ENCODE results near the gene CHCHD6. TPM values are rescaled to one million over a fixed set of nuclear protein-coding genes. Genes with fewer than 3 reads are reported as not detected.
A peak's percentile ranks its signal among the peaks of the same experiment; 100 is the strongest.

CHCHD6 gene
- total RNA-seq, 4 donors from 2014 or later = 7.5 to 21.9 (median 16.3) TPM

DNA sequence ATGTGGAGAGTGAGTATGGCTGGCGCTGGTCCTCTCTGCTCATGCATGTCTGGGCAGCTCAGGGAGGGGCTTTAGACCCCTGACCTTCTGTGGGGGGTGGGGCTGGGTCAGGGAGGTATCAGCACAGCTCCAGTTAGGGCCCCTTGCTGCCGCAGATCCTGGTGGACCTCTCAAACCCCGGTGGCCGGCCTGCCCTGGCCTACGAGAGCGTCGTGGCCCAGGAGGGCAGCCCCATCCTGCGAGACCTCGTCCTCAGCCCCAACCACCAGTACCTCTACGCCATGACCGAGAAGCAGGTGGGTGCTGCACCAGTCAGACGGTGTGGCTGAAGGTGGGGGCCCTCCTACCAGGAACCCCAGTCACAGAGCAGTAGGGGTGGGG is 299.1 kb downstream of the CHCHD6 start:
- no peak for DNase-seq
- Histone ChIP-seq H3K4me3 (no peak overlapping the region), H3K4me1 (peaks cover 9 to 64% (median 38%) of the 10 kb centered on the region in 3 donors), H3K27ac (peak overlapping the region in 3 of 4 donors; percentile 56 to 87 (median 79)), H3K9me3 (no peaks in the 10 kb centered on the region), H3K36me3 (peaks cover 0 to 6% (median 0%) of the 10 kb centered on the region in 3 donors), H3K27me3 (no peaks in the 10 kb centered on the region)
- intact Hi-C loops (cut with DNase I) = no loop called here
- TF ChIP-seq POLR2A (IDR thresholded peaks at IDR 0.05) = no peak
- TF ChIP-seq, protein P1, sequence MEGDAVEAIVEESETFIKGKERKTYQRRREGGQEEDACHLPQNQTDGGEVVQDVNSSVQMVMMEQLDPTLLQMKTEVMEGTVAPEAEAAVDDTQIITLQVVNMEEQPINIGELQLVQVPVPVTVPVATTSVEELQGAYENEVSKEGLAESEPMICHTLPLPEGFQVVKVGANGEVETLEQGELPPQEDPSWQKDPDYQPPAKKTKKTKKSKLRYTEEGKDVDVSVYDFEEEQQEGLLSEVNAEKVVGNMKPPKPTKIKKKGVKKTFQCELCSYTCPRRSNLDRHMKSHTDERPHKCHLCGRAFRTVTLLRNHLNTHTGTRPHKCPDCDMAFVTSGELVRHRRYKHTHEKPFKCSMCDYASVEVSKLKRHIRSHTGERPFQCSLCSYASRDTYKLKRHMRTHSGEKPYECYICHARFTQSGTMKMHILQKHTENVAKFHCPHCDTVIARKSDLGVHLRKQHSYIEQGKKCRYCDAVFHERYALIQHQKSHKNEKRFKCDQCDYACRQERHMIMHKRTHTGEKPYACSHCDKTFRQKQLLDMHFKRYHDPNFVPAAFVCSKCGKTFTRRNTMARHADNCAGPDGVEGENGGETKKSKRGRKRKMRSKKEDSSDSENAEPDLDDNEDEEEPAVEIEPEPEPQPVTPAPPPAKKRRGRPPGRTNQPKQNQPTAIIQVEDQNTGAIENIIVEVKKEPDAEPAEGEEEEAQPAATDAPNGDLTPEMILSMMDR (IDR thresholded peaks at IDR 0.05) = no peak
- 100% methylated on average over 5 of the region's 12 CpGs; no CpG with 5 or more reads in 1 of the 2 donors for WGBS, 2 donors

DNA sequence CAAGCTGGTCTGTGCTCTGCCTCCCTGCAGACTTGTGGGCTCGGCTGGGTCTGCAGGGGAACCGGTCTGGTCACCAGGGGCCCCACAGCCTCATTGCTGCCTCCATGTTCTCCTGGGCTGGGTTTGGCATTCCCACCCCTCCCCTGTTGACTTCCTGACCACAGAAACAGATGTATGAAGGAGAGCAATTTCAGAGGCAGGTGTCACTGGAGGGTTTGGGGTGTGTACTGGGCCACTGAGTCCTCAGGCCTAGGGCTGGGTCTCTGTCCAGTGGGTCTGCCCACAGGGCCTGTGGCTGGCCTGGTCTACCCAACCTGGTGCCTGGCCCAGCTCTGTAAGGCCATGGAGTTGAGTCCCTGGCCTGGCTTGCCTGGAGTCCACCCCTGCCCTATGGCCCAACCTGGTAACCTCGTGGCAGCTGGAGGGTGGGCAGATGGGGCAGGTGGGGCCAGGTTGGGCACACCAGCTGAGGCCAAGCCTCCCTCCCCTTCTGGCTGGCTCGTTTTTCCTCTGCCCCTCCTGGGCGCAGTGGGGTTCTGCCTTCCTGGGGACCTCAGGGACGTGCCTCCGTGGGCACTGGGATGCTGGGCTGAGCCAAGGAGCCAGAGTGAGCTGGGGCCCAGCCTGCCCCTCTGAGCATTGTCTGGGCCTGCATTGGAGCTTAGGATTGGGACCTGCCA is 299.7 kb downstream of the CHCHD6 start:
- Histone ChIP-seq H3K27ac (peak overlapping the region in 1 of 4 donors; percentile 87), H3K4me1 (peaks cover 9 to 58% (median 35%) of the 10 kb centered on the region in 3 donors), H3K9me3 (no peaks in the 10 kb centered on the region), H3K4me3 (no peak overlapping the region), H3K27me3 (no peaks in the 10 kb centered on the region), H3K36me3 (peaks cover 0 to 6% (median 0%) of the 10 kb centered on the region in 3 donors)
- TF ChIP-seq POLR2A (IDR thresholded peaks at IDR 0.05) = no peak
- TF ChIP-seq, protein P1 (IDR thresholded peaks at IDR 0.05) = no peak
- no peak for DNase-seq
- intact Hi-C loops (cut with DNase I) = no loop called here
- WGBS, 2 donors = no CpG with 5 or more reads among the region's 7 CpGs

GRCh38 chr3:127004641-127005397 is 300.8 kb downstream of the CHCHD6 start:
- no peak overlapping the region for H3K27ac ChIP-seq
- intact Hi-C loops (cut with DNase I) = no loop called here
- no peak overlapping the region for H3K4me3 ChIP-seq
- H3K9me3 ChIP-seq = no peaks in the 10 kb centered on the region
- TF ChIP-seq POLR2A (IDR thresholded peaks at IDR 0.05) = no peak
- TF ChIP-seq, protein P1 (IDR thresholded peaks at IDR 0.05) = no peak
- H3K4me1 ChIP-seq = peaks cover 9 to 47% (median 27%) of the 10 kb centered on the region in 3 donors
- 93 to 94% methylated on average over 3 to 12 of the region's 32 CpGs for WGBS, 2 donors
- H3K27me3 ChIP-seq = no peaks in the 10 kb centered on the region
- peaks cover 0 to 15% (median 0%) of the 10 kb centered on the region in 3 donors for H3K36me3 ChIP-seq
- no peak for DNase-seq

- no peak for TF ChIP-seq POLR2A (IDR thresholded peaks at IDR 0.05)
- TF ChIP-seq, protein P1 (IDR thresholded peaks at IDR 0.05) = no peak
- WGBS, 2 donors = 52 to 81% methylated on average over 6 to 7 of the region's 17 CpGs
- DNase-seq = no peak
Observed at GRCh38 chr3:127005864-127006500, 301.9 kb downstream of the CHCHD6 start.

More at GRCh38 chr3:127005864-127006500, 301.9 kb downstream of the CHCHD6 start:
- intact Hi-C loops (cut with DNase I) = no loop called here
- Histone ChIP-seq H3K27ac (no peak overlapping the region), H3K4me1 (peaks cover 9 to 36% (median 27%) of the 10 kb centered on the region in 3 donors), H3K36me3 (peaks cover 0 to 27% (median 0%) of the 10 kb centered on the region in 3 donors), H3K9me3 (no peaks in the 10 kb centered on the region), H3K27me3 (no peaks in the 10 kb centered on the region), H3K4me3 (no peak overlapping the region)
